Thymus (tissue), 11 donors: Measurements from ENCODE around the gene TBXAS1. TPM values are rescaled to one million over a fixed set of nuclear protein-coding genes. Genes with fewer than 3 reads are reported as not detected.

Experiments
- DNase-seq, 9 donors: peaks; one replicate each; pipeline ENCODE4 v3.0.0-alpha.2; 2013; ENCODE audit warnings: low spot score in 9 of 9, low read depth in 6 of 9, missing footprints in 1 of 9
- H3K27ac ChIP-seq, 2 donors: one replicate each; pipeline ENCODE4 v1.5.1; 2013; ENCODE audit warnings: control low read depth in 1 of 2, low read depth in 1 of 2, low read length in 1 of 2, mild to moderate bottlenecking in 1 of 2, moderate library complexity in 1 of 2
- H3K27me3 ChIP-seq, 2 donors: one replicate each; pipeline ENCODE4 v1.5.1; 2013; ENCODE audit warnings: low read length in 1 of 2; ENCODE audit not compliant: control insufficient read depth in 2 of 2, insufficient read depth in 1 of 2
- H3K36me3 ChIP-seq, 2 donors: one replicate each; pipeline ENCODE4 v1.5.1; 2013; ENCODE audit warnings: low read length in 1 of 2, mild to moderate bottlenecking in 1 of 2, moderate library complexity in 1 of 2; ENCODE audit not compliant: control insufficient read depth in 2 of 2, insufficient read depth in 2 of 2
- H3K4me1 ChIP-seq, 2 donors: one replicate each; pipeline ENCODE4 v1.5.1; 2013; ENCODE audit warnings: low read length in 2 of 2; ENCODE audit not compliant: control insufficient read depth in 2 of 2, insufficient read depth in 2 of 2
- H3K4me3 ChIP-seq, 2 donors: one replicate each; pipeline ENCODE4 v1.5.1; 2013; ENCODE audit warnings: low read length in 2 of 2, control low read depth in 1 of 2, mild to moderate bottlenecking in 1 of 2
- H3K9me3 ChIP-seq, 2 donors: one replicate each; pipeline ENCODE4 v1.5.1; 2013; ENCODE audit warnings: low read length in 1 of 2, mild to moderate bottlenecking in 1 of 2; ENCODE audit not compliant: control insufficient read depth in 2 of 2, insufficient read depth in 1 of 2
- WGBS: extraction: QIAGEN DNeasy Blood & Tissue Kit; methylation state at CpG from one replicate; pipeline ENCODE4 v1.1.7; 2013; 5-methylcytosine and 5-hydroxymethylcytosine counted together
- polyA plus RNA-seq: library from polyadenylated mRNA; stranded (reverse); fragments of 200-250 nt; gene quantifications from one replicate; pipeline ENCODE4 v1.2.3, GENCODE V29; 2013
- total RNA-seq: library from RNA; stranded (reverse); fragments of 120-200 nt; gene quantifications from one replicate; pipeline ENCODE4 v1.2.4, GENCODE V29; 2013
- donor health status: healthy.

The TBXAS1 gene
- total and polyA plus RNA-seq, 2 donors, result 15.3 to 16.3 TPM

DNA sequence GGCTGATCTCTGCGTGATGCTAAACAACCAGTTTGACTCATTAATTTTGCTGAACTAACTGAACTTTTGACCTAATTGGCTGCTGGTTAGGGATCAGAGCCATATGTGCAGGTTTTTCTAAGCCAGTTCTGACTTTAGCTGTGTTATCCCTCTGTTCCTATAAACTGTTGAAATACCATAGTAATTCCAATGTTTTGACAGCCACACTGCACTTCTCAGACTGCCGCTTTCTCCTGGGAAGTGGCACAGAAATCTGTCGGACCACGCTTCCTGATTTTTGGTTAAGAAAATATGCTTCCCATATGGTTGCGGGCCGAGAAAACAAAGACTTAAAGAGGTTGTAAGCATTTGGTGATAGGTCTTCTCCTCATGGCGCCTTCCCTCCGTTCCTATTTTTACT lies 42.3 kb downstream of the TBXAS1 start:
- no peaks in the 10 kb centered on the region for H3K9me3 ChIP-seq
- no peak overlapping the region for H3K27ac ChIP-seq
- H3K36me3 ChIP-seq, result peaks cover 15 to 16% of the 10 kb centered on the region in 2 donors
- no peaks in the 10 kb centered on the region for H3K27me3 ChIP-seq
- H3K4me1 ChIP-seq, result no peaks in the 10 kb centered on the region
- no peak overlapping the region for H3K4me3 ChIP-seq
- no peak for DNase-seq
- 97% methylated on average over 8 of the region's 8 CpGs for WGBS

- Histone ChIP-seq H3K36me3 (peaks cover 15 to 19% of the 10 kb centered on the region in 2 donors), H3K4me1 (no peaks in the 10 kb centered on the region), H3K27me3 (no peaks in the 10 kb centered on the region), H3K27ac (no peak overlapping the region), H3K9me3 (no peaks in the 10 kb centered on the region), H3K4me3 (no peak overlapping the region)
- no peak for DNase-seq
- 97% methylated on average over 2 of the region's 2 CpGs for WGBS
Measured at GRCh38 chr7:139871820-139872219, 42.8 kb downstream of the TBXAS1 start.

GRCh38 chr7:139873593-139874301 lies 44.7 kb downstream of the TBXAS1 start:
- Histone ChIP-seq H3K36me3 (peaks cover 12 to 19% of the 10 kb centered on the region in 2 donors), H3K27me3 (no peaks in the 10 kb centered on the region), H3K4me3 (no peak overlapping the region), H3K4me1 (no peaks in the 10 kb centered on the region), H3K27ac (no peak overlapping the region), H3K9me3 (no peaks in the 10 kb centered on the region)
- DNase-seq, result no peak
- WGBS, result 98% methylated on average over 8 of the region's 8 CpGs

GRCh38 chr7:139874302-139874629 lies 45.2 kb downstream of the TBXAS1 start:
- Histone ChIP-seq H3K36me3 (peaks cover 12 to 23% of the 10 kb centered on the region in 2 donors), H3K27me3 (no peaks in the 10 kb centered on the region), H3K4me1 (no peaks in the 10 kb centered on the region), H3K4me3 (no peak overlapping the region), H3K27ac (no peak overlapping the region), H3K9me3 (no peaks in the 10 kb centered on the region)
- DNase-seq, result no peak
- WGBS, result 96% methylated on average over 9 of the region's 9 CpGs

- H3K4me3 ChIP-seq, result no peak overlapping the region
- DNase-seq, result no peak
- H3K36me3 ChIP-seq, result peaks cover 16 to 23% of the 10 kb centered on the region in 2 donors
- 81% methylated on average over 7 of the region's 7 CpGs for WGBS
- H3K4me1 ChIP-seq, result no peaks in the 10 kb centered on the region
- H3K27ac ChIP-seq, result no peak overlapping the region
- H3K9me3 ChIP-seq, result no peaks in the 10 kb centered on the region
- H3K27me3 ChIP-seq, result no peaks in the 10 kb centered on the region
Measured at GRCh38 chr7:139875821-139876241, 46.8 kb downstream of the TBXAS1 start.

DNA sequence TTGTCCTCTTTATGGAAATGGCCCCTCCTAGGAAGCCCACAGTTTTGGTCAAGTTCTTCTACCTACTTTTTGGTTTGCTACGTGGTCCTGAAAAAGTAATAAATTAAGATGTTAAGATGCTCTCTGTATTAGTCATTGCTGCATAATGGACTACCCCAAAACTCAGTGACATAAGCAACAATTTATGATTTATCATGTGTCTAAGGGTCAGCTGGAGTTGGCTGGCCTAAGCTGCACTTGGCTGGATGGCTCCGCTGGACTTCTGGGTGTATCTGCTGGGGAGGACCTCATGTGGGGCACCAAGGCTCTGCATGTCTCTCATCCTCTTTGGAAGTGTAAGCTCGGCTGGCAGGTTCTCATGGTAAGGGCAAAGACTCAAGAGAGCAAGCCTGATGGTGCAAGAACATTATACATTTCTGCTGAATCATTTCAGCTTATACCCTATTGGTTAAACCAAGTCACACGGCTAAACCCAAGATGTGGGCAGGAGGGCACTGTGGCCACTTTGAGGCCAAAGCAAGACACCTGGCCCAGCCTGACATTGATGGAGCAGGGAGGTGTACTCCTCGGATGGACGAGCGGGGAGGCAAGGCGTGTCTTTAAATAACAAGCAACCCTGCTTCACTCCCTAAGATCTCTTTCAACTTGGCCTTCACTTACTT lies 47.7 kb downstream of the TBXAS1 start:
- H3K27ac ChIP-seq, result no peak overlapping the region
- no peaks in the 10 kb centered on the region for H3K9me3 ChIP-seq
- H3K36me3 ChIP-seq, result peaks cover 18 to 23% of the 10 kb centered on the region in 2 donors
- H3K4me3 ChIP-seq, result no peak overlapping the region
- no peak for DNase-seq
- H3K27me3 ChIP-seq, result no peaks in the 10 kb centered on the region
- 98% methylated on average over 8 of the region's 8 CpGs for WGBS
- no peaks in the 10 kb centered on the region for H3K4me1 ChIP-seq

GRCh38 chr7:139883814-139884213 lies 54.8 kb downstream of the TBXAS1 start:
- Histone ChIP-seq H3K36me3 (peaks cover 4 to 9% of the 10 kb centered on the region in 2 donors), H3K27ac (no peak overlapping the region), H3K4me3 (no peak overlapping the region), H3K4me1 (peaks cover 0 to 25% of the 10 kb centered on the region in 2 donors), H3K9me3 (no peaks in the 10 kb centered on the region), H3K27me3 (no peaks in the 10 kb centered on the region)
- DNase-seq, result peak in 1 of 9 donors; percentile 16
- 34% methylated on average over 3 of the region's 3 CpGs for WGBS

DNA sequence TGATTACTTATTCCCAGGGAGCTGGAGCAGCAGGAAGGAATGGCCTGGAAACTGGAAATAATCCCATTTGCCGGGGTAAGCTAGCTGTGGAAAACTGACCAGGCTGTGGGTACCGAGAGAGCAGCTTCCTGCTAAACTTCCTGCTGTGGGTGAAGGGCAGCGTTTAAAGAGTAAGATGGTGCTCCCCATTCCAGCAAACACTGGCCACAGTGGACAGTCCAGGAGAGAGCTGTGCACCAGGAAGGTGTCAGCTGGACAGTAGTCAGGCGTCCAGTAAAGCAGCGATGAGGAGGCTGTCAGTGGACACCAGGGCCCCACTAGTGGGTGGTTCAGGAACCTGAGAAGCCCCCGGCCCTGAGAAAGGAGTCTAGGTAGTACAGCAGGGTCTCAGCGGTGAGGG lies 55.4 kb downstream of the TBXAS1 start:
- no peaks in the 10 kb centered on the region for H3K27me3 ChIP-seq
- H3K27ac ChIP-seq, result no peak overlapping the region
- DNase-seq, result no peak
- peaks cover 0 to 9% of the 10 kb centered on the region in 2 donors for H3K36me3 ChIP-seq
- peaks cover 0 to 25% of the 10 kb centered on the region in 2 donors for H3K4me1 ChIP-seq
- no peaks in the 10 kb centered on the region for H3K9me3 ChIP-seq
- 91% methylated on average over 7 of the region's 7 CpGs for WGBS
- H3K4me3 ChIP-seq, result no peak overlapping the region

- Histone ChIP-seq H3K27ac (no peak overlapping the region), H3K27me3 (no peaks in the 10 kb centered on the region), H3K9me3 (no peaks in the 10 kb centered on the region), H3K36me3 (peaks cover 0 to 6% of the 10 kb centered on the region in 2 donors), H3K4me3 (no peak overlapping the region), H3K4me1 (peaks cover 0 to 25% of the 10 kb centered on the region in 2 donors)
- DNase-seq, result no peak
Measured at GRCh38 chr7:139885511-139885910, 56.4 kb downstream of the TBXAS1 start.
